Activated gamma-delta T cell treated with anti-CD3 and anti-CD28 coated beads, Interleukin-2, amount 50 U/mL, for 16 hours (primary cell): ENCODE results near the gene SRRM4.
"Not testable (repeated sequence)": the region's sequence is repeated elsewhere in the genome, so short reads cannot be mapped to it uniquely, and the experiment has no call there.

ENCODE experiments used
- DNase-seq: peaks from one replicate; pipeline ENCODE4 v3.0.0-alpha.2; 2020; ENCODE audit warnings: low read depth

Gene SRRM4

GRCh38 chr12:119071176-119071575 is 89.8 kb downstream of the SRRM4 start:
- DNase-seq: no peak

DNA sequence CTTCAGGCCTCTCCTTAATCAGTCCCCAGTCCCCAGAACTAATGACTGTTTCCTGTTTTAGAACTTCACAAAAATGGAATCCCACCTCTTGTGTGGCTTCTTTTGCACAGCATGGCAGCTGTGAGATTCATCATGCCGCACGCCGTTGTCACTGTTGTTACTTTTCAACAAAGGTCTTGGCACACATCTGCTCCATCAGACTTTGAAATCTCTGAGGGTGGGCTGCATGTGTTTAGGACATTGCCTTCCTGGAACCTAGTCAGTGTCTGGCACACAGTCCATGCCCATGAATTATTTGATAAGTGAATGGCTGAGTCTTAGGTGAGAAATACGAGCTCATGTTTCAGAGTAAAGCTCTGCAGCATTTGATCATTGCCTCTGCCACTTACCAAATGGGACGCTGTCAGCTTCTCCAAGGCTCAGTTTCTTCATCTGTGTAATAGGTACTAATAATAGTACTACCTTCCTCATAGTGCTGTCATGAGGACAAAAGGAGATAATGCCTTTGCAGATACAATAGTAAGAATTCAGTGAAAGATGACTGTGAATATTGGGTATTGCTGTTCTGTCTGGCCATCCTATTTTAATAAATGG is 90.4 kb downstream of the SRRM4 start:
- DNase-seq: no peak

DNA sequence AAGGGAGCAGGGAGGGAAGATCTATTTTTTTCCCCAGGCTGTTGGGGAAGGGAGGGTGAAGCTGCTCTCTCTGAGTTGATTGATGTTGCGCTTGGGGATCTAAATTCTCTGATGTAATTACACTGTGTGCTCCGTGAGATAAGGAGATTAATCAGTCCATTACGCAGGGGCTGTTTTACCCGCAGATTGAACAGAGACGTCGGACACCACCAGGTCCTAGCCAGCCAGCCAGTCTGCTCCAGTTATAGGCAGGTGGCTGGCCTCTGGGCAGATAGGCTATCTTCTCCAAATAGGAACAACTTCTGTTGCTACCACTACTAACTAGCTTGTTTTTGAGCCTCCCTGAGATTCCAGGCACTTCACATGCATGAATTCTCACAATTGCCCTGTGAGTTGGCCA is 91.1 kb downstream of the SRRM4 start:
- DNase-seq: no peak

DNA sequence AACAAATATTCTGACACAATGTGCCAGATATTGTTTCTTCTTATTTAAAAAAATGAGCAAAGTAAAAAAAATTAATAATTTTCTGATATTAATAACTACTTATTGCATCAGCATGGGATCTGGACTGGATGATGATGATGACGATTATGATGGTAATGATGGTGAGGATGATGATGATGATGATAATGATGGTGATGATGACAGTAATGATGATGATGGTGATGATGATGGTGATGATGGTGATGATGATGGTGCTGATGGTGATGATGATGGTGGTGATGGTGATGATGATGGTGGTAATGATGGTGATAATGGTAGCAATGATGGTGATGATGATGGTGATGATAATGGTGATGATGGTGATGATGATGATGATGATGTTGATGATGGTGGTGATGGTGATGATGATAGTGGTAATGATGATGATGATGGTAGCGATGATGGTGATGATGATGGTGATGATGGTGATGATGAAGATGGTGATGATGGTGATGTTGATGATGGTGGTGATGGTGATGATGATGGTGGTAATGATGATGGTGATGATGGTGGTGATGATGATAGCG is 94.0 kb downstream of the SRRM4 start:
- DNase-seq: no peak

GRCh38 chr12:119075918-119076317 is 94.6 kb downstream of the SRRM4 start:
- no peak for DNase-seq

GRCh38 chr12:119079530-119079929 is 98.2 kb downstream of the SRRM4 start:
- no peak for DNase-seq

- DNase-seq: no peak
Measured at GRCh38 chr12:119082016-119082415, 100.7 kb downstream of the SRRM4 start.

- DNase-seq: no peak
Measured at GRCh38 chr12:119082496-119082895, 101.2 kb downstream of the SRRM4 start.

GRCh38 chr12:119088685-119089379 is 107.5 kb downstream of the SRRM4 start:
- DNase-seq: no peak

- DNase-seq: no peak
Measured at GRCh38 chr12:119089380-119090013, 108.2 kb downstream of the SRRM4 start.

GRCh38 chr12:119090276-119090675 is 108.9 kb downstream of the SRRM4 start:
- DNase-seq: no peak

DNA sequence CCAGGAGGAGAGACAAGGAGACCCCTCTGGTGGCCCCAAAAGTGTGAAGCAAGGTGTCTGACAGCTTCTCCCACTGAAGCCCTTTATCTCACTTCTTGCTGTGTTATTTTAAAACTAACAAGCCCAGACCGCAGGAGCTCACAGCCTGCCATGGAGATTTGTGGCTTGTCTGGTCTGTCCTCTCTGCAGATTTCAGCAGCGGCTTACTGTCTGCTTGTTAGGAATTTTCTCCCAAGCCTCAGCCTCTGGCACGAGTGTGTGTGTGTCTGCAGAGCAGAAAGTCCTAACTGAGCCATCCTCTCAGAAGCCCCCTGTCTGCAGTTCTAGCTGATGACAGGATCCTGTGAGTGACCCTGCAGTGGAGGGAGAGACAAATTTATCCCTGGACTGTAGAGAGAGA is 109.5 kb downstream of the SRRM4 start:
- DNase-seq: no peak

DNA sequence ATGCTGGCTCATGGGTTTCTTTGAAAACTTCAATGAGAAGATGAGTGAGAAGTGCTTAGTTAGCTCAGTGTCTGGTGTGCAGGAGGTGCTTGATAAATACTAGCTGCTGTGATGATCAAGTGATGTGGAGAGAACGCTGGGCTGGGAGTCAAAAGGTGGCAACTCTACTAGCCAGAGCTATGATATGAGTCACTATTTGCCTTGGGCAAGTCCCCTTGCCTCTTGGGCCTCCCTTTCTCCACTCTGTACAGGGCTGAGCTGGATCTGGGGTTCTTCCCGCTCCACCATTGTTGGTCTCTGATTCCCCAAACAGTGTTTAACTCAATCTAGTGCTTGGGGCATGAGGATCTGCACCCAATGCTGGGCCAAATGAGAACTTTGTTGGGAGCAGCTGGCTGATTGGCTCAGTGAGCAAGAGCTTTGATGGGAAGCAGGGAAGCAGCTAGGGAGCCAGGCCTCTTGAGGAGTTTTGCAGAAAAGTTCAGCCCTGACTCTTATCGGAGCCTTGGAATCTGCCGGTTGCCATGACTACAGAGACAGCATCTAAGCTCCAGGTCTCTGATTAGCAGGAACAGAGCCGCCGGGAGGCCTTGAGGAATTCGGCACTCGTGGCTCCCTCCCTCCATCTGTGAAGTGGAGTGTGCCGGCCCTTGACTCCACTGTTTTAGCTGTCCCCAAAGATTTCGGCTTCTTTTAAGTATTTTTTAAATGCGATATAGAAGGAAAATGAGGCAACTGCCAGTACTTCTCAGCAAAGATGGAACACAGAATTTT is 115.3 kb downstream of the SRRM4 start:
- DNase-seq: no peak

GRCh38 chr12:119100933-119101332 is 119.6 kb downstream of the SRRM4 start:
- DNase-seq: no peak

GRCh38 chr12:119102274-119102673 is 120.9 kb downstream of the SRRM4 start:
- DNase-seq: no peak

DNA sequence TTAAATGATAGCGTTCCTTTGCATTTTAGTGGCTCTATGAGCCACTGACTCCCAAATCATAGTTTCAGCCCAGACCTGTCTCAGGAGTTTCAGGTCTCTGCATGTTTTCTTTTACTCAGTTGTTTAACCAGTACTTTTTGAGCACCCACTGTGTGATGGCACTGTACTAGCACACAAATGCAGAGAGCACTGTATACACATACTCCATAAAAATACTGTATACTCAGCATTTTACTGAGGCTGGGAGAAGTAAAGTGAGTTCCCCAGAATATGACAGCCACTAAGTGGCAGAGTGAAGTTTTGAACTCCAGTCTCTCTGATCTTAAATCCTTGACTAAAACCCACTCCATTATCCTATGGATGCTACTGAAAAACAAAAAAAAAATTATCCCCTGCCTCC is 121.4 kb downstream of the SRRM4 start:
- DNase-seq: no peak

GRCh38 chr12:119104969-119105368 is 123.6 kb downstream of the SRRM4 start:
- not testable (repeated sequence) for DNase-seq

DNA sequence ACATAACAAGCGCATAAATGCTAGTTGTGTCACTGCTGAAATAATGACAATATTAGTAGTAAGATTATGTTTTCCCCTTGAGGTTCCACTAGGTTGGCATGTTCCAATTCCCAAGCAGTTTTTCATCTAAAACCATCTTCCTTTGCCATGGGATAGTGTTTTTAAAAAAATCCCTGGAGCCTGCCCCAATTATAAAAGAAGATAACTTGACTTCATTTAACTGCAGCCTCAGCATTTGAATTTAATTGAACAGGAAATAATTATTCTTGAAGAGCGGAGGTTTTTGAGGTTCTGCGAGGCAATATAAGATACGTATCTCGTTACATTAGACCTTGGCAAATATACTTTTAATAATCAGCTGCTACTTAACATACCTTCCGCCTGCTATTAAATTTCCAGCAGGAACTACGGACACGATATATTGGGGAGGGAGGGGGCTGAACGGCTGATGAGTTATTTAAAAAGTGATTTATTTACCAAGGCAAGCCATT is 132.2 kb downstream of the SRRM4 start:
- DNase-seq: no peak

DNA sequence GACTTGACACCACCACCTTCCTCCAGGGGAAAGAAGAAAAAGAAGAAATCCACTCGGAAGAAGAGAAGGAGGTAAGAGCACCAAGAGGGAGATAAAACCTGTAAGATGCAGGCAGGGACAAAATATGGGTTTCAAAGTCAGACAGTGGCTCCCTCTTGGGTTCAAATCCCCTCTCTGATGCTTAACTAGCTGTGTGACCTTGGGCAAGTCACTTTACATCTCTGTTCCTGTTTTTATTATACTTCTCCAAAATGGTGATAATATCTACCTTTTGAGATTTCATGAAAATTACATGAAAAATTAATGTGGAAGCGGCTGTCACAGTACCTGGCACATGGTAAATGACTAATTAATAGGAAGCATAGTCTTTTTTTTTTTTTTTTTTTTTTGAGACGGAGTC is 133.0 kb downstream of the SRRM4 start:
- no peak for DNase-seq

DNA sequence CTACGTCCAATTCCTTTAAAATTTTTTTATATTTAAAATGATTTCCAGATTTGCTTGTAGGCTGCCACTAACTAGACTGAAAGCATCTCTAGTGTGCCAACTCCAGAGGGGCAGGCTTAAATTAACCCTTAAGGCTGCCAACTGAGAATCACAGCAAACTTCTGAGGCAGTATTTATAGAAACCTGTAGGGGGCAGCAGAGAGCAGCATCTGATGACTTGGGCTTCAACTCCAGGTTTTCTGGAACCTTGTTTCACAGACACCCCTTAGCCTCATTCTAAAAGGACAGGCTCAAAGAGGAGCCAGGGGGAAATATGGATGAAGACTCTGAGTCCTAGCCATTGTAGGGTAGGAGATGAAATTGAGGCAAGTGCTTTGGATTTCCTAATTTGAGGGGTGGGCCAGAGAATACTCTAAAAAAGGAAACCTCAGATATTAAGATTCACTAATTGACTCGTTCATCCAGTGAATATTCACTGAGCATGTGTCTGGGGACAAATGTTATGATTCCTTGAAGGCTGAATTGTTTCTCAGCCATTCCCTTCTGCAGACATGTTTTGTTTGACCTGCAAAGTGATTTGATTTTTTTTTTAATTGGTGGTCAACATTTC is 134.1 kb downstream of the SRRM4 start:
- DNase-seq: no peak

- DNase-seq: no peak
Measured at GRCh38 chr12:119117936-119118335, 136.6 kb downstream of the SRRM4 start.

- DNase-seq: no peak
Measured at GRCh38 chr12:119118625-119119024, 137.3 kb downstream of the SRRM4 start.
